Progenitor cell of endocrine pancreas (in vitro differentiated cells): ENCODE measurements around the gene TIE1. TPM values are rescaled to one million over a fixed set of nuclear protein-coding genes. Genes with fewer than 3 reads are reported as not detected.

Source experiments
- DNase-seq: peaks from one replicate; pipeline ENCODE4 v3.0.0; 2021; ENCODE audit warnings: low spot score; ENCODE audit not compliant: unreplicated experiment
- H3K27ac Mint-ChIP-seq: 2 replicates; pipeline ENCODE4 v1.8.0; 2021; ENCODE audit warnings: mild to moderate bottlenecking, moderate library complexity, mixed read lengths
- H3K27me3 Mint-ChIP-seq: 2 replicates; pipeline ENCODE4 v1.8.0; 2021; ENCODE audit warnings: mixed read lengths
- H3K36me3 Mint-ChIP-seq: 2 replicates; pipeline ENCODE4 v1.8.0; 2022; ENCODE audit warnings: mixed read lengths; ENCODE audit not compliant: insufficient read depth
- H3K4me1 Mint-ChIP-seq: 2 replicates; pipeline ENCODE4 v1.8.0; 2021; ENCODE audit warnings: low read depth, mixed read lengths
- H3K4me3 Mint-ChIP-seq: 2 replicates; pipeline ENCODE4 v1.8.0; 2021; ENCODE audit warnings: low read depth, mild to moderate bottlenecking, moderate library complexity, mixed read lengths
- H3K9me3 Mint-ChIP-seq: 2 replicates; pipeline ENCODE4 v1.8.0; 2021; ENCODE audit warnings: low read depth, mixed read lengths
- CTCF ChIP-seq: fragments of 200-600 bp; sonication (generic); IDR thresholded peaks from one replicate; pipeline ENCODE4 v1.5.0; 2021; ENCODE audit warnings: antibody characterized with exemption, mild to moderate bottlenecking; ENCODE audit not compliant: unreplicated experiment
- total RNA-seq: library from RNA; stranded (reverse); gene quantifications from 2 replicates; pipeline ENCODE4 v1.2.1, GENCODE V29; 2021

TIE1 gene
- total RNA-seq, 1 donor from 2014 or later: 1.2 TPM

GRCh38 chr1:43285269-43285990 lies 15.4 kb upstream of the TIE1 start, which contains the start of gene C1orf210:
Gene C1orf210, minus strand, starts transcription at chr1:43285581. Its CDS starts 2,311 bp downstream, at chr1:43283270.
- no peaks in the 10 kb centered on the region for H3K9me3 Mint-ChIP-seq
- peaks cover 39% of the 10 kb centered on the region for H3K4me1 Mint-ChIP-seq
- no peaks in the 10 kb centered on the region for H3K27me3 Mint-ChIP-seq
- TF ChIP-seq CTCF: peak; percentile 60
- H3K27ac Mint-ChIP-seq: peak within 1 kb of the TSS; percentile 98
- peak within 1 kb of the TSS; percentile 91 for H3K4me3 Mint-ChIP-seq
- peaks cover 10% of the 10 kb centered on the region for H3K36me3 Mint-ChIP-seq
- DNase-seq: peak; percentile 90

- Mint-ChIP-seq H3K36me3 (peaks cover 6% of the 10 kb centered on the region), H3K4me1 (peaks cover 39% of the 10 kb centered on the region), H3K27me3 (no peaks in the 10 kb centered on the region), H3K4me3 (peak overlapping the region; percentile 91), H3K9me3 (no peaks in the 10 kb centered on the region), H3K27ac (peak overlapping the region; percentile 98)
- TF ChIP-seq CTCF: no peak
- DNase-seq: no peak
Observed at GRCh38 chr1:43286115-43286514, 14.7 kb upstream of the TIE1 start.

DNA sequence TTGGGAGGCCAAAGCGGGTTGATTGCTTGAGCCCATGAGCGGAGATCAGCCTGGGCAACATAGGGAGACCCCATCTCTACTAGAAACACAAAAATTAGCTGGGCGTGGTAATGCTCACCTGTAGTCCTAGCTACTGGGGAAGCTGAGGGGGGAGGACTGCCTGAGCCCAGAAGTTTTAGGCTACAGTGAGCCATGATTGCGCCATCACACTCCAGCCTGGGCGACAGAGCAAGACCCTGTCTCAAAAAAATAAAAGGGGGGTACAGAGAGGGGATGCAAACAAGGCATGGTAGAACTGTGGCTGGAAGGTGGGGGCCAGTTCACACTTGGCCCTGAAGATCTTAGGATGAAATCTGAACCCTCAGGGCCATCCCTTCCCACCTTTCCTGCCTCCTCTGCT lies 14.2 kb upstream of the TIE1 start:
- Mint-ChIP-seq H3K9me3 (no peaks in the 10 kb centered on the region), H3K27me3 (no peaks in the 10 kb centered on the region), H3K4me3 (peak overlapping the region; percentile 91), H3K4me1 (peaks cover 39% of the 10 kb centered on the region), H3K27ac (peak overlapping the region; percentile 98), H3K36me3 (peaks cover 4% of the 10 kb centered on the region)
- TF ChIP-seq CTCF: no peak
- no peak for DNase-seq

DNA sequence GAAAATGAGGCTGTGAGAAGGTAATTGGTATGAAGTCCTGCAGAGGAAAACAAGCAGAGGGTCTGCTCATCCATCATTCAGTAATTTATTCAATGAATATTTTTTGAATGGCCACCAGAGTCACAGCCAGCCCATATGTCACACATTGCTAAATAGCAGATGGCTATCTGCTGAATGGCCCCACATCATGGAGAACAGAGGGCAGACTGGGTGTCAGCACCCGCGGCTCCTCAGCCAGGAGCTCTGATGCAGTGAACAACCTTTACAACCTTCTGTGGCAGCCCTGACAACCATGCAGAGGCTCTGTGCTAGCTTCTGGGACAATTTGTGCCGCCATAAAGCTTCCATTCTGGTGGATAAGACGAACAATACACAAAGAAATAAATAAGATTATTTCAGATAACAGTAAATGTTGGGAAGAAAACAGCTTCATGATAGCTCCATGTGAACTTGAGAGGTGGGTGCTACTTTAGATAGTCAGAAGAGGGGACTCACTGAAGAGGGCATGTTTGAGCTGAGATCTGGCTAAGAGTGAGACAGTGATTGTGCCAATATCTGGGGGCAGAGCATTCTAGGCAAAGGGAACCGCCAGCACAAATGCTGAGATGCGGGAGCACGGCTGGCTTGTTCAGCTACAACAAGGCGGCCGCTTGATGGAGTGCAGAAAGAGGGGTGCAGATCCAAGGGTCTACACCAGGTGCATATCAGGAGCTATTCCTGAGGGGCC lies 12.6 kb upstream of the TIE1 start:
- peaks cover 47% of the 10 kb centered on the region for H3K4me1 Mint-ChIP-seq
- no peaks in the 10 kb centered on the region for H3K36me3 Mint-ChIP-seq
- DNase-seq: no peak
- no peaks in the 10 kb centered on the region for H3K9me3 Mint-ChIP-seq
- H3K27me3 Mint-ChIP-seq: no peaks in the 10 kb centered on the region
- no peak overlapping the region for H3K4me3 Mint-ChIP-seq
- peak overlapping the region; percentile 88 for H3K27ac Mint-ChIP-seq
- no peak for TF ChIP-seq CTCF

DNA sequence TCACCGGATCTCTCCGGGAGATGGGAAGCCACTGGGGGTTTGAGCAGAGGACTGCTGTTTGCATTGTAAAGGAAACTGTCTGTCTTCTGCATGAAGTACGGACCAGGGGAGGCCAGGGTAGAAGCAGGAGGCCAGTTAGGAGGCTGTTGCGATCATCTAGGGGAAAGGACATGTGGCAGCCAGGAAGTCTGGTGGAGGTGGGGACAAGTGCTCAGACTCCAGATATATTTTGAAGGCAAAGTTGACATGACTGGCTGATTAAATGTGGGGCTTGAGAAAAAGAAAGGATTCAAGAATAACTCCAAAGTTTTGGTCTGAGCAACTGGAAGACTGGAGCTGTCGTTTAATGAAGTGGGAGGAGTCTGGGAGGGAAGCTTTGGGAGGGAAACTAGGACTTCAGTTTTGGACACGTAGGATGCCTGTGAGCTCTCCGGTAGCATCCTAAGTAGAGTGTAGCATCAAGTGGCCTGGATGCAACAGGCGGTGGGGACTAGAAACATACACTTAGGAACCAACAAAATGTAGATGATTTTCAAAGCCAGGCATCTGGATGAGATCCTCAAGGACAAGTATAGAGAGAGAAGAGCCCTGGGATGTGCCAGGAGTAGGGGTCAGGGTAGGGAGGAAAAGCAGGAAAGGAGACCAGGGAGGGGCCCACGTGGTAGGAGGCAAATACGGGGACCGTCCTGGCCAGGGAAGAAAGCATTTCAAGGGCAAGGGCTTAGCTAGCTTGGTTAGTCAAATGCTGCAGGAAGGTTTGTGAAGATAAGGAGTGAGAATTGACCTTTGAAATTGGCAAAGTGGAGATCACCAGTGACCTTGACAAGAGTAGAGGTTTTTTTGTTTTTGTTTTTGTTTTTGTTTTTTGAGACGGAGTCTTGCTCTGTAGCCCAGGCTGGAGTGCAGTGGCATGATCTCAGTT lies 11.7 kb upstream of the TIE1 start:
- TF ChIP-seq CTCF: no peak
- Mint-ChIP-seq H3K9me3 (no peaks in the 10 kb centered on the region), H3K4me1 (peaks cover 42% of the 10 kb centered on the region)

More for the DNA sequence above, 11.7 kb upstream of the TIE1 start:
- Mint-ChIP-seq H3K4me3 (no peak overlapping the region), H3K27ac (no peak overlapping the region), H3K36me3 (no peaks in the 10 kb centered on the region), H3K27me3 (no peaks in the 10 kb centered on the region)
- DNase-seq: no peak
